Esophagus squamous epithelium (tissue), 5 donors: Measurements from ENCODE around the gene LAMP2. TPM values are rescaled to one million over a fixed set of nuclear protein-coding genes. Genes with fewer than 3 reads are reported as not detected.

Source experiments
- DNase-seq: peaks from one replicate; lab custom pipeline; 2025; lab: John Stamatoyannopoulos, UW
- H3K27ac ChIP-seq, 4 donors: fragments of 200-600 bp; sonication (generic); one replicate each; pipeline ENCODE4 v1.5.1; 2016 to 2019; ENCODE audit warnings: mild to moderate bottlenecking in 1 of 4
- H3K27me3 ChIP-seq, 4 donors: fragments of 200-600 bp; sonication (generic); 1 replicate in 3 of 4; 2 replicates in 1 of 4; pipeline versions ENCODE4 v1.5.1 to v1.6.0; 2017 to 2021; ENCODE audit warnings: antibody characterized with exemption in 1 of 4
- H3K36me3 ChIP-seq, 3 donors: fragments of 200-600 bp; sonication (generic); one replicate each; pipeline ENCODE4 v1.5.1; 2016 to 2019
- H3K4me1 ChIP-seq, 3 donors: fragments of 200-600 bp; sonication (generic); one replicate each; pipeline ENCODE4 v1.5.1; 2017 to 2019
- H3K4me3 ChIP-seq, 4 donors: fragments of 200-600 bp; sonication (generic); 1 replicate in 3 of 4; 2 replicates in 1 of 4; pipeline ENCODE4 v1.5.1; 2016 to 2019; ENCODE audit warnings: mild to moderate bottlenecking in 2 of 4, moderate library complexity in 1 of 4
- H3K9me3 ChIP-seq, 3 donors: fragments of 200-600 bp; sonication (generic); one replicate each; pipeline ENCODE4 v1.5.1; 2016 to 2019
- POLR2A ChIP-seq, 4 donors: fragments of 450-650 bp; IDR thresholded peaks; one replicate each; pipeline ENCODE4 v1.6.1; 2017; ENCODE audit warnings: antibody characterized with exemption in 4 of 4, mild to moderate bottlenecking in 4 of 4, moderate library complexity in 3 of 4
- WGBS, 2 donors: methylation state at CpG; one replicate each; pipeline ENCODE4 v1.1.5; 2018; 5-methylcytosine and 5-hydroxymethylcytosine counted together
- intact Hi-C: fragments of 100-400 bp; cut with DNase I; formaldehyde crosslinking; loops from one replicate; pipeline ENCODE4 v1.15.0; 2022
- total RNA-seq, 4 donors: library from RNA; depleted of rRNA; stranded (reverse); fragments of >200 nt; gene quantifications; one replicate each; pipeline ENCODE4 v1.1.0, GENCODE V29; 2016
- TF ChIP-seq, protein P1 (sequence below), 6 experiments: fragments of 450-650 bp in 4 of 6; fragments of 200-600 bp in 2 of 6; sonication (generic) in 2 of 6; IDR thresholded peaks; one replicate each; pipeline ENCODE4 v1.5.1; 2016 to 2019; ENCODE audit warnings: antibody characterized with exemption in 6 of 6, mild to moderate bottlenecking in 4 of 6, moderate library complexity in 4 of 6
- donor health status: DM: yes; HTN: yes; CAD: no.

Gene LAMP2
- total RNA-seq, 4 donors from 2014 or later, result 112 to 192 (median 117) TPM

DNA sequence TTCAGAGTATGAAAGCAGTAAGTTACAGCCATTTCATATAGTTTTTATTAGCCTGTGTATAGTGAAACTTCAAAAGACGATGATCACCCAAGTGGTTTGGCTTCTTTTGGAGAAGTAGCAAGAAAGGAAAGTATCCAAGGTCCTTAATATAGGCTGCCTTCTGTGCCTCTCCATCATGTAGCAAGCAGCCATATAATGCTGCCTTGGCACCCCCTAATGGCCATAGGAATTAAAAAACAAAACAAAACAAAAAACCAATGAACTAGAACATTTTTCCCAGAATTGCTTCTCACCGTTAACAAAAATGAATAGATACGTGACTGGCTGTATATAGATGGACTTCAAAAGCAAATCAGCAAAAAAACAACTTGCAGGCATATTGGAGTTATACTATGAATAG, 18.9 kb downstream of the LAMP2 start:
- Histone ChIP-seq H3K9me3 (no peaks in the 10 kb centered on the region), H3K27ac (no peak overlapping the region), H3K4me3 (no peak overlapping the region), H3K27me3 (no peaks in the 10 kb centered on the region), H3K36me3 (peaks cover 0 to 72% (median 4%) of the 10 kb centered on the region in 3 donors), H3K4me1 (peaks cover 0 to 13% (median 0%) of the 10 kb centered on the region in 3 donors)
- intact Hi-C loops, result no loop called here
- no peak for TF ChIP-seq POLR2A (IDR thresholded peaks at IDR 0.05)
- TF ChIP-seq, protein P1, sequence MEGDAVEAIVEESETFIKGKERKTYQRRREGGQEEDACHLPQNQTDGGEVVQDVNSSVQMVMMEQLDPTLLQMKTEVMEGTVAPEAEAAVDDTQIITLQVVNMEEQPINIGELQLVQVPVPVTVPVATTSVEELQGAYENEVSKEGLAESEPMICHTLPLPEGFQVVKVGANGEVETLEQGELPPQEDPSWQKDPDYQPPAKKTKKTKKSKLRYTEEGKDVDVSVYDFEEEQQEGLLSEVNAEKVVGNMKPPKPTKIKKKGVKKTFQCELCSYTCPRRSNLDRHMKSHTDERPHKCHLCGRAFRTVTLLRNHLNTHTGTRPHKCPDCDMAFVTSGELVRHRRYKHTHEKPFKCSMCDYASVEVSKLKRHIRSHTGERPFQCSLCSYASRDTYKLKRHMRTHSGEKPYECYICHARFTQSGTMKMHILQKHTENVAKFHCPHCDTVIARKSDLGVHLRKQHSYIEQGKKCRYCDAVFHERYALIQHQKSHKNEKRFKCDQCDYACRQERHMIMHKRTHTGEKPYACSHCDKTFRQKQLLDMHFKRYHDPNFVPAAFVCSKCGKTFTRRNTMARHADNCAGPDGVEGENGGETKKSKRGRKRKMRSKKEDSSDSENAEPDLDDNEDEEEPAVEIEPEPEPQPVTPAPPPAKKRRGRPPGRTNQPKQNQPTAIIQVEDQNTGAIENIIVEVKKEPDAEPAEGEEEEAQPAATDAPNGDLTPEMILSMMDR (IDR thresholded peaks at IDR 0.05), result peak in 1 of 6 experiments; percentile 16
- DNase-seq, result no peak
- WGBS, 2 donors, result 57 to 64% methylated on average over 3 of the region's 3 CpGs

DNA sequence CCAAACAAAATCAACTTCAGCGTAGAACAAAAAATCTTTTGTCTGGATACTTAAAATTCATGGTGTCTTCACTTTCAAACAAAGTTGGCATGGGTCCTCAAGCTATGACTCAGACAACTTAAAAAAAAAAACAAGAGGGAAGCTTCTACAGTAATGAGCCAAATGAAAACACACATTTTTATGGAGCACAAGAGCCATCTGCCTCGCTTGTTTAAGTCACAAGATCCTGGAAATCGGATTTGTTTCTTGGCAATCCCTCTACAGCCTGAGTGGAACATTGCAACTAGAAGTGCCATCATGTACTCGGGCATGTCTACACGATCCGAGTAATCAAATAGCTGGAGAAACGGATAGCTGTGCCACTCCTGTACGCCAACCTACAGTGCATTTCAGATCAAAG, 22.6 kb downstream of the LAMP2 start:
- intact Hi-C loops, result no loop called here
- Histone ChIP-seq H3K27me3 (no peaks in the 10 kb centered on the region), H3K4me3 (no peak overlapping the region), H3K4me1 (peaks cover 0 to 13% (median 0%) of the 10 kb centered on the region in 3 donors), H3K36me3 (peaks cover 0 to 75% (median 4%) of the 10 kb centered on the region in 3 donors), H3K9me3 (no peaks in the 10 kb centered on the region), H3K27ac (no peak overlapping the region)
- TF ChIP-seq POLR2A (IDR thresholded peaks at IDR 0.05), result no peak
- 14 to 57% methylated on average over 6 to 8 of the region's 8 CpGs for WGBS, 2 donors
- DNase-seq, result no peak

DNA sequence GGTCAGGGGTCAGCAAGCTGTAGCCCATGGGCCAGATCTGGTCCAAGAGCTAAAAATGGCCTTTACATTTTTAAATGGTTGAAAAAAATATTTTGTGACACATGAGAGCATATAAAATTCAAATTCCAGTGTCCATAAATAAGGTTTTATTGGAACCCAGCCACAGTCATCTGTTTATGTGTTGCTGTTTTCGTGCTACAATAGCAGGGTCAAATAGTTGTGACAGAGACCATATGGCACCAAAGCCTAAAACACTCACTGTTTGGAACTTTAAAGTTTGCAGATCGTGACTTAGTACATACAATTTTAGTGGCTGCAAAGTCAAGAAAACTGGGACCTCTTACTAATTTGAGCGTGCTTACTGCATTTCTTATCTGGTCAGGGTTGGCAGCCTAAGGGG, 29.2 kb downstream of the LAMP2 start:
- Histone ChIP-seq H3K4me3 (no peak overlapping the region), H3K27me3 (no peaks in the 10 kb centered on the region), H3K4me1 (no peaks in the 10 kb centered on the region), H3K9me3 (no peaks in the 10 kb centered on the region), H3K27ac (no peak overlapping the region), H3K36me3 (peaks cover 0 to 63% (median 0%) of the 10 kb centered on the region in 3 donors)
- intact Hi-C loops, result no loop called here
- no peak for TF ChIP-seq POLR2A (IDR thresholded peaks at IDR 0.05)
- TF ChIP-seq, protein P1 (IDR thresholded peaks at IDR 0.05), result no peak
- 68 to 89% methylated on average over 3 of the region's 3 CpGs for WGBS, 2 donors
- no peak for DNase-seq

DNA sequence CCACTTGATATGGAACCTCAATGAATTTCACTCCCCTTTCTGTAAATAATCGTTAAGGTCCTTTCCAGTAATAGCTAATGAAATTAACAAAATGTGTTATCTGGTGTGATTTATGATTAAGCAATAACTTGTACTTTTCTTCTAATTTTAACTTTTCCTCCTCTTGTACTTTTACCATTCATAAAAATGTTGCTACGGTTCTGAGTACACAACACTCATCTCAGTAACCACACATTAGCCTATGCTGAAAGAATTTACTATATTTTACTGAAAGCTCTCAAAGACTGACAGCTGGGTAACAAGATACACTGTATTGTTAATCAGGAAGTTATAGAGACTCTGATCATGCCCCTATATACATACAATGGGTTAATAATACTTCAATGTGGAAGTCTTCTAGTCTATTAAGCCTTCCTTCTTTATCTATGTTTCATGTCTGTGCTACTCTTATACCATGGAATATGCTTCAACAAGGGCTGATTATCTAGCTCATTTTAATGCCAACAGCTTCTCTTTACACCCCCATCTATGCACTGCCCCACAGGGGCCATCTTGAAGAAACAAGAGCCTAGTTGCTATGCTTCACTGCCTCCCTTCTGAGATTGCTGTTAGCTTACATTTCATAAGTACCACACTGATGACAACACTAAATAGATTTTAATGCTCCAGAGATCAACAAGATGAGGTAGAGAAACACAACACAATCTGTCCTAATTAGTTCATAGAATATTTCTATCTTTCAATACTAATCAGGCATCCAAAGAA, 39.1 kb downstream of the LAMP2 start:
- H3K4me1 ChIP-seq, result no peaks in the 10 kb centered on the region
- peaks cover 0 to 15% (median 0%) of the 10 kb centered on the region in 3 donors for H3K36me3 ChIP-seq
- intact Hi-C loops, result no loop called here
- no peak for TF ChIP-seq POLR2A (IDR thresholded peaks at IDR 0.05)
- TF ChIP-seq, protein P1 (IDR thresholded peaks at IDR 0.05), result no peak
- no peak overlapping the region for H3K27ac ChIP-seq
- H3K27me3 ChIP-seq, result no peaks in the 10 kb centered on the region
- WGBS, 2 donors, result 60 to 88% methylated on average over 2 of the region's 2 CpGs
- no peaks in the 10 kb centered on the region for H3K9me3 ChIP-seq
- no peak overlapping the region for H3K4me3 ChIP-seq
- no peak for DNase-seq

DNA sequence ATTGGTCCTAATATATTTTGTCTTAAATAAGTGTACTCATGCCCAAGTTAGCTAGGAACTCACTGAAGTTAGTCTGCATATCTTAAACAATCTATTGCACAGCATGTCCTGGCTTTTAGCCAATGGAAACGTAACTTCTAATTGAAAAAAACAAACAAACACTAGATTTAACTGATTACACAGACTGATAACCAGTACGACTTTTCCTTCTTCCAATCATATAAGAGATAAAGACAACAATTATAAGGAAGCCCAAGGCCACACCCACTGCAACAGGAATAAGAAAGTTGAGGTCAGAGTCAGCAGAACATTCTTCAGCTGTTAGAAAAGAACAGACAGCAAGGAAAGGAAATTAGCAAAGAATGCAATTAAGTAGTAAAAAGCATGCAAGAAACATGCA, 40.8 kb downstream of the LAMP2 start:
- TF ChIP-seq, protein P1 (IDR thresholded peaks at IDR 0.05), result no peak
- no peak for TF ChIP-seq POLR2A (IDR thresholded peaks at IDR 0.05)
- Histone ChIP-seq H3K27ac (no peak overlapping the region), H3K4me1 (no peaks in the 10 kb centered on the region), H3K9me3 (no peaks in the 10 kb centered on the region), H3K4me3 (no peak overlapping the region), H3K27me3 (no peaks in the 10 kb centered on the region), H3K36me3 (peaks cover 0 to 10% (median 0%) of the 10 kb centered on the region in 3 donors)
- DNase-seq, result no peak
- 4 to 9% methylated on average over 2 of the region's 2 CpGs for WGBS, 2 donors
- intact Hi-C loops, result no loop called here
